ENCODE data around the gene FAM241A. TPM values are rescaled to one million over a fixed set of nuclear protein-coding genes. Genes with fewer than 3 reads are reported as not detected.

FAM241A gene
- total and polyA plus RNA-seq, 4 donors = 2.7 to 4.2 (median 2.9) TPM

GRCh38 chr4:112127048-112127637 lies 18.1 kb upstream of the FAM241A start:
- no peak for TF ChIP-seq CTCF (IDR thresholded peaks at IDR 0.05; ENCODE audit: control extremely low read depth, extremely low read depth)
- ATAC-seq (ENCODE audit: insufficient read depth, low FRiP score) = no peak

GRCh38 chr4:112127803-112128202 lies 17.5 kb upstream of the FAM241A start:
- peaks cover 0 to 2% (median 2%) of the 10 kb centered on the region in 3 donors for H3K27me3 ChIP-seq (ENCODE audit: control insufficient read depth in 3 of 3, insufficient read depth in 3 of 3, low read length in 2 of 3)

More at GRCh38 chr4:112127048-112127637, 18.1 kb upstream of the FAM241A start:
- H3K27ac ChIP-seq (ENCODE audit: low read depth in 1 of 2, low read length in 1 of 2) = peak overlapping the region in 1 of 2 donors; percentile 9
- WGBS, 2 donors = 80 to 81% methylated on average over 2 of the region's 2 CpGs
- peaks cover 0 to 2% (median 2%) of the 10 kb centered on the region in 3 donors for H3K27me3 ChIP-seq (ENCODE audit: control insufficient read depth in 3 of 3, insufficient read depth in 3 of 3, low read length in 2 of 3)
- H3K9ac ChIP-seq (ENCODE audit: insufficient read depth in 1 of 2, low read length in 2 of 2) = no peak overlapping the region
- DNase-seq = no peak
- peaks cover 0 to 5% (median 0%) of the 10 kb centered on the region in 5 donors for H3K4me1 ChIP-seq (ENCODE audit: control insufficient read depth in 5 of 5, insufficient read depth in 5 of 5, low read length in 5 of 5)
- H3K36me3 ChIP-seq (ENCODE audit: control insufficient read depth in 4 of 4, insufficient read depth in 4 of 4, low read length in 4 of 4) = no peaks in the 10 kb centered on the region
- no peaks in the 10 kb centered on the region for H3K9me3 ChIP-seq (ENCODE audit: control insufficient read depth in 4 of 4, insufficient read depth in 3 of 4, low read length in 3 of 4)
- H3K4me3 ChIP-seq = no peak overlapping the region

GRCh38 chr4:112128452-112128851 lies 16.8 kb upstream of the FAM241A start:
- H3K9me3 ChIP-seq (ENCODE audit: control insufficient read depth in 4 of 4, insufficient read depth in 3 of 4, low read length in 3 of 4) = no peaks in the 10 kb centered on the region

More at GRCh38 chr4:112127803-112128202, 17.5 kb upstream of the FAM241A start:
- peaks cover 0 to 5% (median 0%) of the 10 kb centered on the region in 5 donors for H3K4me1 ChIP-seq (ENCODE audit: control insufficient read depth in 5 of 5, insufficient read depth in 5 of 5, low read length in 5 of 5)
- no peaks in the 10 kb centered on the region for H3K9me3 ChIP-seq (ENCODE audit: control insufficient read depth in 4 of 4, insufficient read depth in 3 of 4, low read length in 3 of 4)
- no peaks in the 10 kb centered on the region for H3K36me3 ChIP-seq (ENCODE audit: control insufficient read depth in 4 of 4, insufficient read depth in 4 of 4, low read length in 4 of 4)
- no peak overlapping the region for H3K27ac ChIP-seq (ENCODE audit: low read depth in 1 of 2, low read length in 1 of 2)
- H3K4me3 ChIP-seq = no peak overlapping the region
- TF ChIP-seq CTCF (IDR thresholded peaks at IDR 0.05; ENCODE audit: control extremely low read depth, extremely low read depth) = no peak
- no peak overlapping the region for H3K9ac ChIP-seq (ENCODE audit: insufficient read depth in 1 of 2, low read length in 2 of 2)
- ATAC-seq (ENCODE audit: insufficient read depth, low FRiP score) (no peak), DNase-seq (no peak)
- 90 to 93% methylated on average over 3 of the region's 3 CpGs for WGBS, 2 donors

More at GRCh38 chr4:112128452-112128851, 16.8 kb upstream of the FAM241A start:
- Histone ChIP-seq H3K9ac (ENCODE audit: insufficient read depth in 1 of 2, low read length in 2 of 2) (no peak overlapping the region), H3K27me3 (ENCODE audit: control insufficient read depth in 3 of 3, insufficient read depth in 3 of 3, low read length in 2 of 3) (peaks cover 0 to 2% (median 2%) of the 10 kb centered on the region in 3 donors), H3K4me3 (no peak overlapping the region), H3K4me1 (ENCODE audit: control insufficient read depth in 5 of 5, insufficient read depth in 5 of 5, low read length in 5 of 5) (peaks cover 0 to 5% (median 0%) of the 10 kb centered on the region in 5 donors), H3K36me3 (ENCODE audit: control insufficient read depth in 4 of 4, insufficient read depth in 4 of 4, low read length in 4 of 4) (no peaks in the 10 kb centered on the region), H3K27ac (ENCODE audit: low read depth in 1 of 2, low read length in 1 of 2) (no peak overlapping the region)
- no peak for TF ChIP-seq CTCF (IDR thresholded peaks at IDR 0.05; ENCODE audit: control extremely low read depth, extremely low read depth)
- ATAC-seq (ENCODE audit: insufficient read depth, low FRiP score) (no peak), DNase-seq (no peak)
- WGBS, 2 donors = 55 to 59% methylated on average over 2 of the region's 2 CpGs

Data from lung (tissue), 12 donors.